Endothelial cell of umbilical vein (primary cell): Measurements from ENCODE around the gene TOGARAM2. TPM values are rescaled to one million over a fixed set of nuclear protein-coding genes. Genes with fewer than 3 reads are reported as not detected.

Experiments used
- BruUV-seq: library from RNA; stranded (reverse); fragments of 400-500 nt; replicated peaks from 2 replicates; lab custom pipeline; 2021; lab: Mats Ljungman, UMichigan
- CTCF ChIA-PET: fragments of 300-600, 350-600 bp; sonication (Branson Sonifier 250); formaldehyde crosslinking; loops from one replicate; lab custom pipeline; 2021; ENCODE audit warnings: antibody characterized with exemption, inconsistent platforms; lab: Charles Lee
- POLR2A ChIA-PET: fragments of 300-600, 350-600 bp; sonication (Branson Sonifier 250); formaldehyde crosslinking; loops from one replicate; lab custom pipeline; 2021; ENCODE audit warnings: antibody characterized with exemption, inconsistent platforms; lab: Charles Lee
- DNase-seq: peaks from one replicate; pipeline ENCODE4 v3.0.0-alpha.2; 2011; ENCODE audit warnings: low read depth, low spot score
- FAIRE-seq: peaks from 2 replicates; lab custom pipeline; 2011; peaks lifted over from hg19 to GRCh38; lab: Jason Lieb, UNC
- H2AFZ ChIP-seq: 2 replicates; pipeline ENCODE4 v1.6.0; 2012; ENCODE audit warnings: low read depth, low read length, control low read depth, inconsistent platforms
- H3K27ac ChIP-seq: 2 replicates; pipeline ENCODE4 v1.5.1; 2011; ENCODE audit warnings: low read depth, mild to moderate bottlenecking, control low read depth, low read length, moderate library complexity; ENCODE audit not compliant: insufficient read depth
- H3K27me3 ChIP-seq, 2 experiments: 2 replicates each; pipeline versions ENCODE4 v1.6.0 to v1.6.1; 2011; ENCODE audit warnings: low read length in 2 of 2, mixed read lengths in 1 of 2; ENCODE audit not compliant: control insufficient read depth in 2 of 2, insufficient read depth in 2 of 2
- H3K36me3 ChIP-seq, 2 experiments: 2 replicates in 1 of 2; 3 replicates in 1 of 2; pipeline ENCODE4 v1.5.1; 2011; ENCODE audit warnings: low read length in 2 of 2, mild to moderate bottlenecking in 1 of 2, moderate library complexity in 1 of 2; ENCODE audit not compliant: control insufficient read depth in 2 of 2, insufficient read depth in 2 of 2; ENCODE audit errors: extremely low read depth in 1 of 2
- H3K4me1 ChIP-seq: 3 replicates; pipeline ENCODE4 v1.5.1; 2011; ENCODE audit warnings: mild to moderate bottlenecking, low read length; ENCODE audit not compliant: control insufficient read depth, insufficient read depth; ENCODE audit errors: extremely low read depth
- H3K4me2 ChIP-seq: 2 replicates; pipeline ENCODE4 v1.6.1; 2011; ENCODE audit warnings: low read length, control low read depth, mixed read lengths; ENCODE audit not compliant: insufficient read depth
- H3K4me3 ChIP-seq, 3 experiments: fragments of 200-600 bp in 1 of 3; sonication (generic), shearing (Covaris generic) in 1 of 3; replicated peaks in 1 of 3; 2 replicates each; pipeline ENCODE4 v1.5.1; 2011 to 2016; ENCODE audit warnings: control low read depth in 3 of 3, low read length in 3 of 3, mild to moderate bottlenecking in 2 of 3, inconsistent platforms in 1 of 3, low read depth in 1 of 3, moderate library complexity in 1 of 3; ENCODE audit not compliant: insufficient read depth in 1 of 3
- H3K79me2 ChIP-seq: 2 replicates; pipeline ENCODE4 v1.6.0; 2012; ENCODE audit warnings: low read length, inconsistent platforms; ENCODE audit not compliant: control insufficient read depth, insufficient read depth
- H3K9ac ChIP-seq: replicated peaks from 2 replicates; pipeline ENCODE3; 2011; ENCODE audit warnings: low read length, control low read depth; ENCODE audit not compliant: insufficient read depth; ENCODE audit errors: extremely low read depth
- H3K9me1 ChIP-seq: replicated peaks from 3 replicates; pipeline ENCODE4 v1.6.0; 2011; ENCODE audit warnings: mild to moderate bottlenecking, low read length; ENCODE audit not compliant: control insufficient read depth, insufficient read depth; ENCODE audit errors: extremely low read depth
- H3K9me3 ChIP-seq: replicated peaks from 2 replicates; pipeline ENCODE4 v1.5.1; 2012; ENCODE audit warnings: low read length, inconsistent platforms; ENCODE audit not compliant: control insufficient read depth, insufficient read depth
- H4K20me1 ChIP-seq: replicated peaks from 2 replicates; pipeline ENCODE3; 2011; ENCODE audit warnings: mild to moderate bottlenecking, low read length; ENCODE audit not compliant: control insufficient read depth, insufficient read depth; ENCODE audit errors: extremely low read depth
- EZH2 ChIP-seq: IDR thresholded peaks from 2 replicates; pipeline ENCODE4 v1.6.1; 2012; ENCODE audit warnings: borderline replicate concordance, low read depth, mild to moderate bottlenecking, moderate library complexity, low read length, inconsistent platforms; ENCODE audit not compliant: severe bottlenecking
- FOS ChIP-seq: IDR thresholded peaks from 2 replicates; pipeline ENCODE4 v1.6.1; 2011; ENCODE audit warnings: mild to moderate bottlenecking, low read length, moderate library complexity, borderline replicate concordance; ENCODE audit not compliant: insufficient read depth
- GATA2 ChIP-seq: IDR thresholded peaks from 2 replicates; pipeline ENCODE4 v1.7.0; 2011; ENCODE audit warnings: low read depth, mild to moderate bottlenecking, moderate library complexity, mixed read lengths, low read length; ENCODE audit not compliant: insufficient read length, insufficient read depth
- JUN ChIP-seq: IDR thresholded peaks from 2 replicates; pipeline ENCODE4 v1.6.1; 2011; ENCODE audit warnings: borderline replicate concordance, low read depth; ENCODE audit not compliant: insufficient read length, insufficient read depth
- MYC ChIP-seq: IDR thresholded peaks from one replicate; pipeline ENCODE4 v1.6.1; 2011; ENCODE audit warnings: mild to moderate bottlenecking, low read depth, low read length
- POLR2A ChIP-seq: IDR thresholded peaks from 2 replicates; pipeline ENCODE4 v1.6.1; 2012; ENCODE audit warnings: low read depth, mild to moderate bottlenecking, control low read depth, low read length
- POLR2AphosphoS5 ChIP-seq: IDR thresholded peaks from 2 replicates; pipeline ENCODE4 v1.6.1; 2012; ENCODE audit warnings: low read depth, mild to moderate bottlenecking, control low read depth, low read length, moderate library complexity; ENCODE audit not compliant: insufficient read depth
- dilution Hi-C: fragments of 300-500 bp; cut with MboI; formaldehyde crosslinking; loops from one replicate; pipeline ENCODE4 v1.15.0; 2019; ENCODE audit warnings: low sequenced_read_pairs; ENCODE audit not compliant: extremely low pct_ligation_motif_present
- intact Hi-C: fragments of 100-400 bp; cut with micrococcal nuclease; formaldehyde crosslinking; loops from one replicate; pipeline ENCODE4 v1.10.0; 2022
- polyA plus RNA-seq, 4 experiments: library from polyadenylated mRNA; depleted of rRNA in 3 of 4; stranded (reverse) in 3 of 4; unstranded in 1 of 4; fragments of >200 nt; gene quantifications; 2 replicates each; pipeline versions ENCODE4 v1.2.1 to v1.2.3, GENCODE V29; 2011 to 2012; ENCODE audit warnings: missing spikeins in 1 of 4
- total RNA-seq: library from RNA; stranded (reverse); gene quantifications from 2 replicates; pipeline ENCODE4 v1.2.3, GENCODE V29; 2021
- TF ChIP-seq, protein P1 (sequence below), 2 donors: IDR thresholded peaks; 1 replicate in 1 of 2; 2 replicates in 1 of 2; pipeline ENCODE4 v1.5.1; 2011; ENCODE audit warnings: low read length in 2 of 2, mild to moderate bottlenecking in 2 of 2, moderate library complexity in 2 of 2, control low read depth in 1 of 2, inconsistent platforms in 1 of 2, low read depth in 1 of 2; ENCODE audit not compliant: insufficient read depth in 1 of 2; ENCODE audit errors: extremely low read depth in 1 of 2
- TF ChIP-seq, protein P2 (sequence below): IDR thresholded peaks from 2 replicates; pipeline ENCODE4 v1.6.1; 2011; ENCODE audit not compliant: insufficient read depth, insufficient read length

Gene TOGARAM2
- total and polyA plus RNA-seq, 2 donors (not counting 3 experiments of a cell fraction or from before 2014, with no cell fraction given): not detected

- Histone ChIP-seq H3K4me2 (no peak overlapping the region), H3K4me3 (no peak overlapping the region), H3K79me2 (no peaks in the 10 kb centered on the region), H3K9me1 (no peaks in the 10 kb centered on the region), H3K9ac (no peak overlapping the region), H3K9me3 (no peaks in the 10 kb centered on the region), H3K4me1 (peaks cover 3% of the 10 kb centered on the region), H3K27me3 (peaks cover 0 to 1% of the 10 kb centered on the region in 2 experiments), H2AFZ (no peak overlapping the region), H3K27ac (no peak overlapping the region), H3K36me3 (no peaks in the 10 kb centered on the region), H4K20me1 (no peaks in the 10 kb centered on the region)
- no peak for TF ChIP-seq EZH2
- no peak for TF ChIP-seq GATA2
- TF ChIP-seq, protein P1, sequence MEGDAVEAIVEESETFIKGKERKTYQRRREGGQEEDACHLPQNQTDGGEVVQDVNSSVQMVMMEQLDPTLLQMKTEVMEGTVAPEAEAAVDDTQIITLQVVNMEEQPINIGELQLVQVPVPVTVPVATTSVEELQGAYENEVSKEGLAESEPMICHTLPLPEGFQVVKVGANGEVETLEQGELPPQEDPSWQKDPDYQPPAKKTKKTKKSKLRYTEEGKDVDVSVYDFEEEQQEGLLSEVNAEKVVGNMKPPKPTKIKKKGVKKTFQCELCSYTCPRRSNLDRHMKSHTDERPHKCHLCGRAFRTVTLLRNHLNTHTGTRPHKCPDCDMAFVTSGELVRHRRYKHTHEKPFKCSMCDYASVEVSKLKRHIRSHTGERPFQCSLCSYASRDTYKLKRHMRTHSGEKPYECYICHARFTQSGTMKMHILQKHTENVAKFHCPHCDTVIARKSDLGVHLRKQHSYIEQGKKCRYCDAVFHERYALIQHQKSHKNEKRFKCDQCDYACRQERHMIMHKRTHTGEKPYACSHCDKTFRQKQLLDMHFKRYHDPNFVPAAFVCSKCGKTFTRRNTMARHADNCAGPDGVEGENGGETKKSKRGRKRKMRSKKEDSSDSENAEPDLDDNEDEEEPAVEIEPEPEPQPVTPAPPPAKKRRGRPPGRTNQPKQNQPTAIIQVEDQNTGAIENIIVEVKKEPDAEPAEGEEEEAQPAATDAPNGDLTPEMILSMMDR (IDR thresholded peaks at IDR 0.05; ENCODE audit: extremely low read depth in 1 of 2, insufficient read depth in 1 of 2, low read depth in 1 of 2, low read length in 2 of 2): no peak
- no peak for TF ChIP-seq MYC
- TF ChIP-seq POLR2A: no peak
- no peak for TF ChIP-seq JUN
- TF ChIP-seq FOS: no peak
- TF ChIP-seq POLR2AphosphoS5: no peak
- TF ChIP-seq, protein P2, sequence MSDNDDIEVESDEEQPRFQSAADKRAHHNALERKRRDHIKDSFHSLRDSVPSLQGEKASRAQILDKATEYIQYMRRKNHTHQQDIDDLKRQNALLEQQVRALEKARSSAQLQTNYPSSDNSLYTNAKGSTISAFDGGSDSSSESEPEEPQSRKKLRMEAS: no peak
- dilution Hi-C loops (no loop called here), intact Hi-C loops (no loop called here)
- ChIA-PET POLR2A (no interaction called here), CTCF (no interaction called here)
- BruUV-seq: no TSS peak
- FAIRE-seq: no peak
- DNase-seq: no peak
These were observed 32.1 kb downstream of the TOGARAM2 start for GRCh38 chr2:29013057-29013780.
